A549 (cell line): Measurements from ENCODE around the gene GTF3A.
A peak's percentile ranks its signal among the peaks of the same experiment; 100 is the strongest.

ENCODE experiments used
- CTCF ChIP-seq: fragments of >200 bp; sonication (Bioruptor Twin); formaldehyde crosslinking; IDR thresholded peaks from 3 replicates; pipeline ENCODE4 v1.5.1; 2016
- JUNB ChIP-seq: fragments of >200 bp; sonication (Bioruptor Twin); formaldehyde crosslinking; IDR thresholded peaks from 2 replicates; pipeline ENCODE4 v1.6.1; 2016
- KDM5A ChIP-seq: fragments of 200-600 bp; sonication (generic); IDR thresholded peaks from 2 replicates; pipeline ENCODE4 v1.6.1; 2016; ENCODE audit warnings: antibody characterized with exemption, mild to moderate bottlenecking
- POLR2A ChIP-seq: IDR thresholded peaks from 2 replicates; pipeline ENCODE4 v1.6.1; 2012; ENCODE audit warnings: mild to moderate bottlenecking, low read length
- POLR2AphosphoS2 ChIP-seq: conservative IDR thresholded peaks from 2 replicates; pipeline ENCODE4 v1.6.1; 2012; ENCODE audit warnings: low read length, improper control_type of control experiment, inconsistent platforms

- no peak for TF ChIP-seq POLR2AphosphoS2
- no peak for TF ChIP-seq POLR2A
- TF ChIP-seq CTCF: peak; percentile 46
- no peak for TF ChIP-seq JUNB
- no peak for TF ChIP-seq KDM5A
Measured at GRCh38 chr13:27406178-27406939, 18.1 kb upstream of the GTF3A start.
